HG03432 (cell line): ENCODE measurements around the gene PCDHGA1.
"Not testable (repeated sequence)": the region's sequence is repeated elsewhere in the genome, so short reads cannot be mapped to it uniquely, and the experiment has no call there.

Source experiments
- ATAC-seq: cut with Tn5 transposase; IDR thresholded peaks from one replicate; pipeline ENCODE4 v1.9.1; 2021; ENCODE audit warnings: mild to moderate bottlenecking, moderate library complexity; ENCODE audit not compliant: unreplicated experiment

Gene PCDHGA1

DNA sequence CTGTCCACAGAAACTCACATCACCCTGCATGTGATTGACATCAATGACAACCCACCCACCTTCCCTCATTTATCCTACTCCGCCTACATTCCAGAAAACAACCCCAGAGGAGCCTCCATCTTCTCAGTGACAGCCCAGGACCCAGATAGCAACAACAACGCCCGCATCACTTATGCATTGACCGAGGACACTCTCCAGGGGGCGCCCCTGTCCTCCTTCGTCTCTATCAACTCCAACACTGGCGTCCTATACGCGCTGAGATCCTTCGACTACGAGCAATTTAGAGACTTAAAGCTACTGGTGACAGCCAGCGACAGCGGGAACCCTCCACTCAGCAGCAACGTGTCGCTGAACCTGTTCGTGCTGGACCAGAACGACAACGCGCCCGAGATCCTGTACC lies 15.0 kb downstream of the PCDHGA1 start:
- ATAC-seq: no peak

DNA sequence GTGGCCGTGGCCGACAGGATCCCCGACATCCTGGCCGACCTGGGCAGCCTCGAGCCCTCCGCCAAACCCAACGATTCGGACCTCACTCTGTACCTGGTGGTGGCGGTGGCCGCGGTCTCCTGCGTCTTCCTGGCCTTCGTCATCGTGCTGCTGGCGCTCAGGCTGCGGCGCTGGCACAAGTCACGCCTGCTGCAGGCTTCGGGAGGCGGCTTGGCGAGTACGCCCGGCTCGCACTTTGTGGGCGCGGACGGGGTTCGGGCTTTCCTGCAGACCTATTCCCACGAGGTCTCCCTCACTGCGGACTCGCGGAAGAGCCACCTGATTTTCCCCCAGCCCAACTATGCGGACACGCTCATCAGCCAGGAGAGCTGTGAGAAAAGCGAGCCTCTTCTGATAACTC lies 15.7 kb downstream of the PCDHGA1 start:
- not testable (repeated sequence) for ATAC-seq

GRCh38 chr5:141349917-141350619 lies 19.8 kb downstream of the PCDHGA1 start, which contains the start of gene PCDHGB1:
TSS of gene PCDHGB1 (plus strand) at chr5:141350099. CDS start at chr5:141350261, 162 bp downstream.
- peak; percentile 91 for ATAC-seq

DNA sequence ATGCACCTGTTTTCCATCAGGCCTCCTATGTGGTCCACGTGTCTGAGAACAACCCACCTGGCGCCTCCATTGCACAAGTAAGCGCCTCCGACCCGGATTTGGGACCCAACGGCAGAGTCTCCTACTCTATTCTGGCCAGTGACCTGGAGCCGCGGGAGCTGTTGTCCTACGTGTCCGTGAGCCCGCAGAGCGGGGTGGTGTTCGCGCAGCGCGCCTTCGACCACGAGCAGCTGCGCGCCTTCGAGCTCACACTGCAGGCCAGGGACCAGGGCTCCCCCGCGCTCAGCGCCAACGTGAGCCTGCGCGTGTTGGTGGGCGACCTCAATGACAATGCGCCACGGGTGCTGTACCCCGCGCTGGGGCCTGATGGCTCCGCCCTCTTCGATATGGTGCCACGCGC lies 21.3 kb downstream of the PCDHGA1 start:
- ATAC-seq: no peak

- ATAC-seq: no peak
Observed at GRCh38 chr5:141354900-141355469, 24.7 kb downstream of the PCDHGA1 start, which contains the start of gene PCDHGA4. TSS of gene PCDHGA4 (plus strand) at chr5:141355021. CDS start at chr5:141355108, 87 bp downstream.

- no peak for ATAC-seq
Observed at GRCh38 chr5:141355641-141356040, 25.3 kb downstream of the PCDHGA1 start.

DNA sequence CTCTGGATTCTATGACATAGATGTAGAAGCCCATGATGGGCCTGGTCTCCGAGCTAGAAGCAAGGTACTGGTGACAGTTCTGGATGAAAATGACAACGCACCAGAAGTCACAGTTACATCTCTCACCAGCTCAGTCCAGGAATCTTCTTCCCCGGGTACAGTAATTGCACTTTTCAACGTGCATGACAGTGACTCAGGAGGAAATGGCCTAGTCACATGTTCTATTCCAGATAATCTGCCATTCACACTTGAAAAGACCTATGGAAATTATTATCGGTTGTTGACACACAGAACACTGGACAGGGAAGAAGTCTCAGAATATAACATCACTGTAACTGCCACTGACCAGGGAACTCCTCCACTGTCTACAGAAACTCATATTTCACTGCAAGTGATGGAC lies 25.8 kb downstream of the PCDHGA1 start:
- no peak for ATAC-seq

- ATAC-seq: no peak
Observed at GRCh38 chr5:141356950-141357349, 26.6 kb downstream of the PCDHGA1 start.

- ATAC-seq: peak; percentile 82
Observed at GRCh38 chr5:141359790-141360426, 29.6 kb downstream of the PCDHGA1 start, which contains the start of gene PCDHGB2. TSS of gene PCDHGB2 (plus strand) at chr5:141359994. CDS start at chr5:141360136, 142 bp downstream.

DNA sequence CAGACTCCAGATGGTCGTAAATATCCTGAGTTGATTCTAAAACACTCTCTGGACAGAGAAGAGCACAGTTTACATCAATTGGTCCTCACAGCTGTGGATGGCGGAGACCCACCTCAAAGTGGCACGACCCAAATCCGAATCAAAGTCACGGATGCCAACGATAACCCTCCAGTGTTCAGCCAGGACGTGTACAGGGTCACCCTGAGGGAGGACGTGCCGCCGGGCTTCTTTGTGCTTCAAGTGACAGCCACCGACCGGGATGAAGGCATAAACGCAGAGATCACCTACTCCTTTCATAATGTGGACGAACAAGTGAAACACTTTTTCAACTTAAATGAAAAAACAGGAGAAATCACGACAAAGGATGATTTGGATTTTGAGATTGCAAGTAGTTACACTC lies 30.4 kb downstream of the PCDHGA1 start:
- no peak for ATAC-seq

- ATAC-seq: no peak
Observed at GRCh38 chr5:141362719-141363118, 32.4 kb downstream of the PCDHGA1 start.

DNA sequence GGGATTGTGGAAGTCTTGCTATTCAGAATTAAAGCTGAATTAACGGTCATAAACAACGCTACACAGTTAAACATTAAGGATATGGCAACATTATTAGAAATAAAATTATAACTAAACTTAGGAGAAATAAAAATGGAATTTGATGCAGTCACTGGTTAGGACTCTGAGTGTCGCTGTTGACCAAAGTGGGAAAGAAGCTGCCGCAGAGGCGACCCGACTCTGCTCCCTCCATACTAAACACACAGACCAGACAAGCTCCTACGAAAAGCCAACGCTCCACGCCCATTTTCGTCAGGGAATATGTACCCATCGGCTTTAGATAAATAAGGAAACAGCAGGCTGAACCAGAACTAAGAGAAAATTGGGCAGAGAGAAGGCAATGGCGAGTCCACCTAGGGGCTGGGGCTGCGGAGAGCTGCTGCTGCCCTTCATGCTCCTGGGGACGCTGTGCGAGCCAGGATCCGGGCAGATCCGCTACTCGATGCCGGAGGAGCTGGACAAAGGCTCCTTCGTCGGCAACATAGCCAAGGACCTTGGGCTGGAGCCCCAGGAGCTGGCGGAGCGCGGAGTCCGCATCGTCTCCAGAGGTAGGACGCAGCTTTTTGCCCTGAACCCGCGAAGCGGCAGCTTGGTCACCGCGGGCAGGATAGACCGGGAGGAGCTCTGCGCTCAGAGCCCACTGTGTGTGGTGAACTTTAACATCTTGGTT lies 33.8 kb downstream of the PCDHGA1 start, which contains the start of gene PCDHGA5:
PCDHGA5 (plus strand) TSS at position 211 of the 709 bp plus-strand sequence; CDS start at position 380, 169 bp downstream.
- ATAC-seq: no peak

- no peak for ATAC-seq
Observed at GRCh38 chr5:141366016-141366896, 35.9 kb downstream of the PCDHGA1 start.

DNA sequence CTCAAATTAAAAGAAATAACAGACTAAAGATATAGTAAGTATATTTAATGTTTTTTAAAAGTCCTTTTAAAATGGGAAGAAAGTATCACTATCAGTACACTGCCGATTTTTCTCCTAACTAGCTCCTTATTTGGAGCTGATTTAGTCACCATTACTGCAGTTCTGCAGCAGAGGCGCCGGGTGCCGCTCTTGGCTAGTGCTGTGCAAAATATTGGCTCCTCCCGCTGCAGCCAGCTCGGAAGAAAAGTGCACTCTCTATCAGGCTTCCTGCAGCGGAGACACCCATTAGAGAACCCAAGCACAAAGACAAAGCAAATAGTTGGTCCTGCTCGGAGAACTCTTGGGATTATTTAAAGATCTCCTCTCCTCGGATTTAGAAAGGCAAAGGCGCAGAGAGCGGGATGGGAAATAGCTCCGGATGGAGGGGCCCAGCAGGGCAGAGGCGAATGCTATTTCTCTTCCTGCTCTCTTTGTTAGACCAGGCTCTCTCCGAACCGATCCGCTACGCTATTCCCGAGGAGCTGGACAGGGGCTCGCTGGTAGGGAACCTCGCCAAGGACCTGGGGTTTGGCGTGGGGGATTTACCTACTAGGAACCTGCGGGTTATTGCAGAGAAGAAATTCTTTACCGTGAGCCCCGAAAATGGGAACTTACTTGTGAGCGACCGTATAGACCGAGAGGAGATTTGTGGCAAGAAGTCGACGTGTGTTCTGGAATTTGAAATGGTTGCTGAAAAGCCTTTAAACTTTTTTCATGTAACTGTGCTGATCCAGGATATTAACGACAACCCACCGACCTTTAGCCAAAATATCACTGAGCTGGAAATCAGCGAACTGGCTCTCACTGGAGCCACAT lies 39.9 kb downstream of the PCDHGA1 start, which contains the start of gene PCDHGB3:
PCDHGB3 (plus strand) TSS at position 249 of the 855 bp plus-strand sequence; CDS start at position 402, 153 bp downstream.
- ATAC-seq: peak; percentile 93

DNA sequence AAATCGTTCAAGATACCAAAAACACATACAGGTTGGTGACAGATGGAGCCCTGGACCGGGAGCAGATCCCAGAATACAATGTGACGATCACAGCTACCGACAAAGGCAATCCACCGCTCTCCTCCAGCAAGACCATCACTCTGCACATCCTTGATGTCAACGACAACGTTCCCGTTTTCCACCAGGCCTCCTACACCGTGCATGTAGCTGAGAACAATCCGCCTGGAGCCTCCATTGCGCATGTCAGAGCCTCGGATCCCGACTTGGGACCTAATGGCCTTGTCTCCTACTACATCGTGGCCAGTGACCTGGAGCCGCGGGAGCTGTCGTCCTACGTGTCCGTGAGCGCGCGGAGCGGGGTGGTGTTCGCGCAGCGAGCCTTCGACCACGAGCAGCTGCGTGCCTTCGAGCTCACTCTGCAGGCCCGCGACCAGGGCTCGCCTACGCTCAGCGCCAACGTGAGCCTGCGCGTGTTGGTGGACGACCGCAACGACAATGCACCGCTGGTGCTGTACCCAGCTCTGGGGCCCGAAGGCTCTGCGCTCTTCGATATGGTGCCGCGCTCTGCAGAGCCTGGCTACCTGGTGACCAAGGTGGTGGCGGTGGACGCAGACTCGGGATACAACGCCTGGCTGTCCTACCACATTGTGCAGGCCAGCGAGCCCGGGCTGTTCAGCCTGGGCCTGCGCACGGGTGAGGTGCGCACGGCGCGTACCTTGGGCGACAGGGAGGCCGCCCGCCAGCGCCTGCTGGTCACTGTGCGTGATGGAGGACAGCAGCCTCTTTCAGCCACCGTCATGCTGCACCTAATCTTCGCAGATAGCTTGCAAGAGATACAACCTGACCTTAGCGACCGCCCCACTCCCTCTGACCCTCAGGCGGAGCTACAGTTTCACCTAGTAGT lies 41.5 kb downstream of the PCDHGA1 start:
- ATAC-seq: no peak

DNA sequence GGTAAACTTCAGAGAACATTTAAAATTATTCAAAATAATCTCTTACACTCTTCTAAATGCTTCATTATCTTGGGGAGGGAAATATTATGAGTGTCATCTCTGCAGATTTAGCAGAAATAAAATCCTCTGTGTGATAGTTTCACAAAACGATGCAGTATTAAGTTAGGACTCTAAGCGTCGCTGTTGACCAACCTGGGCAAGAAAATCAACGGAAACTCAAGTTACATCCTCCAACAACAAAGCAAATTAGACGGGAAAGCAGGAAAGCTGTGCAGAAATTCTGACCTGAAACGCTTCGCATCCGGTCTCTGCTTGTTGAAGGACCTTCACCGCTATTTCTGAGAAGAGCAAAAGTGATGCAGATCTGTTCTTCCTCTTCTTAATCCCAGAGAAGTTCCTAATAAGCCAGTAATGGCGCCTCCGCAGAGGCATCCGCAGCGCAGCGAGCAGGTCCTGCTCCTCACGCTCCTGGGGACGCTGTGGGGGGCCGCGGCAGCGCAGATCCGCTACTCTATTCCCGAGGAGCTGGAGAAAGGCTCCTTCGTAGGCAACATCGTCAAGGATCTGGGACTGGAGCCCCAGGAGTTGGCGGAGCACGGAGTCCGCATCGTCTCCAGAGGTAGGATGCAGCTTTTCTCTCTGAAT lies 43.5 kb downstream of the PCDHGA1 start, which contains the start of gene PCDHGA6:
PCDHGA6 (plus strand) TSS at position 219 of the 645 bp plus-strand sequence; CDS start at position 412, 193 bp downstream.
- ATAC-seq: no peak

- no peak for ATAC-seq
Observed at GRCh38 chr5:141374627-141375026, 44.3 kb downstream of the PCDHGA1 start.
